HG02981 (cell line): ENCODE data around the gene USP9X.
A peak's percentile ranks its signal among the peaks of the same experiment; 100 is the strongest.
"Not testable (repeated sequence)": the region's sequence is repeated elsewhere in the genome, so short reads cannot be mapped to it uniquely, and the experiment has no call there.

Source experiments
- ATAC-seq: cut with Tn5 transposase; IDR thresholded peaks from one replicate; pipeline ENCODE4 v1.9.1; 2021; ENCODE audit warnings: mild to moderate bottlenecking, moderate library complexity; ENCODE audit not compliant: unreplicated experiment

The USP9X gene

DNA sequence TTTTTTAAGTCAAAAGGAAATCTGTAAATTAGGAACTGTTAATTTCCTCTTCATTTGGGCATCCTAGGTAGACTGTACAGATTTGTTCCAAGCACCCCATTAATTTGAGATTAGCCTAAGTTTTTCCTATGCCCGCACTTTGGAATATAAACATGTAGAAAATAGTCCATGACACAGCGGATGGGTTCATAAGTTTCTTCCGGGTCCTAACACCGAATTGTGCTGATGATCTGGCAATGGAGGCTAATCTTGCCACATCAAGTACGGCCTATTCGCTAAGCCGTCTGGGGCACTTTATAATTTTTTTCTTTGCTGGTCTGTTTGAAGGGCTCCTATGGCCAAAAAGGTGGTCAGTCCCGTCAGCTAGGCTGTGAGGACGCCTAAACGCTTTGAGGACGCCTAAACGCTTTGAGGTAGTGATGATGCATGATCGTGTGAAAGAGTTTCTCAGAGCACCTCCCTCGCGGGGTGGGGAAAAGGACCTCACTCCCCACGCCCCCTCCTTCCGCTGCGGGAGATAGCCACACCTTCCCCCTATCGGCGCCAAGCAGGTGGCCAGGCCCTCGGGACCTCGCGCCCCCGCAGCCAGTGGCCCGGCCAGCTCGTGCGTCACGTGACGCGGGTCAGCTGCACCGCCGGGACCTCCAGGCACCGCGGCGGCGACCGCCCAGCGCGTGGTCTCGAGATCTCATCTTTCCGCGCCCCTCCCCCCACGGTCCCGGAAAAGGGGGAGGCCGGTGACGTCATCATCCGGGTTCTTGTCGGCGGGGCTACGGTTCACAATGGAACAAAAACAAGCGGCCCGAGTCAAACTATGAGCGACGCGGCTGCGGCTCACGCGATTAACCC lies 977 bp upstream of the USP9X start:
- ATAC-seq, result peak; percentile 61

DNA sequence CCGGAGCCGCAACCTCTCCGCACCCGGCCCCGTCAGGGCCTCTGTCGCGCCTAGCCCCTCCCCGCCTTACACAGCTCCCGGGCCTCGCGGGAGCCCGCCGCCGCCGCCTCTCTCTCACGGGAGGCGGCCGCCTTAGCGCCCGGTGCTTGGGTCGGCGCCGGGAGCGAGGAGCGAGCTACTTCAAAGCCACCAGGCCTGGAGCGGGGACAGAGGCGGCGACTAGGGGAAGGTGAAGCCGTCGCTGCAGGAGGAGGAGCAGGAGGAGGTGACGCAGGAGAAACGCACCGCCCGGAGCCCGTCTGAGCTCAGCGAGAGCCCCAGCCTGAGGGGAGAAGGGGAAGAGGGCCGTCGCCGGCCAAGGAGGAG lies 250 bp downstream of the USP9X start:
- peak; percentile 8 for ATAC-seq

DNA sequence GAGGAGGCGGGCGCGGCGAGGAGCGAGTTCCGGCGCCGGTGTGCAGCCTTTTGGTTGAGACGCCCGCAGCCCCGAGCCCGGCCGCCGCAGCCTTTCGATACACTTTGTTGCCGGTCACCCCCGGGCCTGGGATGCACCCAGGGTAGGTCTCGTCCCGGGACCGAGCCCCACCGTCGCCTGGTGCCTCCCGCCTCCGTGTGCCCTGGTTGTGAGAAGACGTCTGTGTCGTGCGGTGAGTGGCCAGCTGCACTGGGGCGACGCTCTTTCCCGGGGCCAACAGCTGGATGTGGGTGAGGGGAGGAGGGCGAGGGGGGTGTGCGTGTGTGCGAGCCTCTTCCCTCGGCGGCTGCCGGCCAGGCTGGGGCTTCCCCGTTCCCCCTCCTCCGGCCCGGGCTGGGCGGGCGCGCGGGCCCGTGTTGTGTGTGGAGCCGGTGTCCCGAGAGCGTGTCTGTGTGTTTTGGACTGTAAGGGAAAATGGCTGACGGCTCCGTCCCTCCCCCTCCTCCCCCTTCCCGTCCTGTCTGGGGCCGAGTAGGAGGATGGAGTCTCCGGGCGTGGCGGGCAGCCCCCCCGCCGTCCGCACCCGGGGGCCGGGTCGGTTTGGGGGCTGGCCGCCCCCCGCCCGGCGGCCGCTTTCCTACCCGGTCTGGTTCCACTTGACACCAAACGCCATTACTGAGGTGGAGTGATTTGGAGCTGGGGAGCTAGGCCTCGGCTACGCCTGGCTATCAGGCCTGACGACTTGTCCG lies 807 bp downstream of the USP9X start:
- ATAC-seq, result peak; percentile 21

DNA sequence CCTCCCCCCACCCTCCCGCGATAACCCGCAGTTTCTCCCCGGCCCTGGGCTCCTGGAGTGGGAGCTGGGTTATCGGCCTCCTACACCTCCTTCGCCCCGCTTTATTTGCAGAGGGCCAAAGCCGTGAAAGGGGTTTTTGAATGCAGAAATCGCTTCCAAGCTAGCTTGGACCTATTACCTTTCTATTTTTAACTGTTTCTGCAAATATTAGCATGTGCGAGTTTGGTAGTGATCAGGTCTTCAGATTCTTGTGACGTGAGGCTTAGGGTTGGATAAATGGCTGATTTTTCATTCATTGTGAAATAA lies 1.3 kb downstream of the USP9X start:
- no peak for ATAC-seq

DNA sequence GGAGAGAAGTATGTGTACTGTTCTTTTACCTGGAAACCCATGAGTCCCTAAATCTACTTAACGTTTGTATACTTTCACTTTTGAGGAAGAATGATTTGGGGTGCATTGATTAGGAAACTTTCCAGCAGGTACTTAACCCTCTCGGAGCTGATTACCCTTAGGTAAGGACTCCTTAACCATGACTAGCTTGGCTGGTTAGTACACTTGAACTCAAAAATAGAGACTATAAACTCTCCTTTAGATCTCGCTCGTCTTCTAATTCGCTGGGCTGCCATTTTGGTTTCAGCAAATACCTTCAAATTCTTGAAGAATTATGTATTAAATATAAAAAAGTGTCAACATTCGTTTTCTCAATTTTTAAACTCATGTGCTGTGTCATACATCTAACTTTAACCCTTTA lies 2.0 kb downstream of the USP9X start:
- ATAC-seq, result no peak

DNA sequence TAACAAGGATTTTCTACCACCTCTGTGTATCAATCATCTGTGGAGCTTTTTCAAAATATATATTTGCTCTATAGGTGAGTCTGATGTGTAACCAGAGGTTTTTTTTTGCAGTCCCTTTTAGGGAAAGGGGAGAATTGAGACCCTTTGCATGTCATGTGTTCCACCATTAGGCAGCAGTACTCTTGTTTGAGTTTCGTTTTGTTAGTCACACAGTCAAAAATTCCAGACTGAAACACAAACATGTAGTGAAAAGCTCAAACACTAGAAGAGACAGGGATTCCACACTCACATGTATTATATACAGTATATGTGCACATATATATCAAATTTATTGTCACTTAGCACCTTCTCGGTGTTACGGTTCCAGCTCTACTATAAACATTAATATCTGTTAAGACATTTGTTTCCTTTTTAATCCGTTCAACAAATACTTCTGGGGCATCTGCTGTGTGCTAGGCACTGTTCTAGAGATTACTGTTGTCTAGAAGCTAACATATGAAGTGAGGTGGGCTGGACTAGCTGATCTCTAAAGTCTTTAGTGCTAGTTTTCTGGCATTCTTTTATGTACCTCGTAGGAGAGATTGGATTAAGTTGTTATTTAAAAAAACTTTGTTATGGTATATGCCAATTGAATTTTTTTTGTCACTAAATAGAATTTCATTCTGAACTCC lies 5.5 kb downstream of the USP9X start:
- no peak for ATAC-seq

DNA sequence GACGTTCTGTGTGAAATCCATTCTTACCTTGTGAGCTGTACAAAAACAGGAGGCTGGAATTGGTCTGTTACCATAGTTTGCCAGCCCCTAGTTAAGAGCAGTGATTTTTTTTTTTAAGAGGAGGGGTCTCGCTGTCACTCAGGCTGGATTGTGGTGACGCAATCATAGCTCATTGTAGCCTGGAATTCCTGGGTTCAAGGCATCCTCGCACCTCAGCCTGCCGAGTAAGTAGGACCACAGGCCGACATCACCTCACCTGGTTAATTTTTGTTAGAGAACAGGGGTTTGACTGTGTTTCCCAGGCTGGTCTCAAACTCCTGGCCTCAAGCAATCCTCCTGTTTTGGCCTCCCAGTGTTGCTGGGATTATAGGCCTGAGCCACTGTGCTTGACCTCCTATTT lies 7.5 kb downstream of the USP9X start:
- no peak for ATAC-seq

DNA sequence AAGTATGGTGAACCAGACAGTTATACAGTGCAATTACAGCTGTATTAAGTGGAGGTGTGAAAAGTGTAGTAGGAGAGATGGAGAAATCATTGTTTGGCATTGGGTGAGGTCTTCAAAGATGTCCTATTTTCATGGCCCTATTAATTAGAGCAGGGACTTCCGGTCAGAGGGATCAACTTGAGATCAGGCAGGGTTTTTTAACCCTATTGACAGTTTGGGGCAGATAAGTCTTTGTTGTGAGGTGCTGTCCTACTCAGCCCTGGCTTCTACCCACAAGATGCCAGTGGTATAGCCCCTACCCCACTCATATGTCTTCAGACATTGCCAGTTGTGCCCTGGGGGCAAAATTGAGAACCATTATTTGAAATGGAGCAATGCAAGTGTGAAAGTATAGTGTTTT lies 9.9 kb downstream of the USP9X start:
- ATAC-seq, result no peak

DNA sequence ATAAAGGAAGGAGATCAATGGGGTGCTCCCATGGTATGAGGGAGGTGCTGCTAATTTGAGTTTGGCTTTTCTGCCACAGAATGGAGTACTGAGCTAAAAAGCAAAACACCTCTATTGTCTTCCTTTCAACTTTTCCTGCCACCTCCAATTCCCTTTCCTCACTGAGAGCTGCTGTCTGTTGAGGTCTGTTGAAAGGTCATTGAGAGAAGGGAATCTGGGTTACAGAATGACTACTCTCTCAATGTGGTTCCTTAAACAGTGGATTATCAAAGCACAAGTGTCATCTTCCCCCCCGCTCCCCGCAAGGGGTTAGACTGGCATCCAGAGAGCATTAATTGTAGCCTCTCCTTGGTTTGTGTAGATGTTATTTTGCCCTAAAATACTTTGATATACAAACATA lies 10.7 kb downstream of the USP9X start:
- no peak for ATAC-seq

DNA sequence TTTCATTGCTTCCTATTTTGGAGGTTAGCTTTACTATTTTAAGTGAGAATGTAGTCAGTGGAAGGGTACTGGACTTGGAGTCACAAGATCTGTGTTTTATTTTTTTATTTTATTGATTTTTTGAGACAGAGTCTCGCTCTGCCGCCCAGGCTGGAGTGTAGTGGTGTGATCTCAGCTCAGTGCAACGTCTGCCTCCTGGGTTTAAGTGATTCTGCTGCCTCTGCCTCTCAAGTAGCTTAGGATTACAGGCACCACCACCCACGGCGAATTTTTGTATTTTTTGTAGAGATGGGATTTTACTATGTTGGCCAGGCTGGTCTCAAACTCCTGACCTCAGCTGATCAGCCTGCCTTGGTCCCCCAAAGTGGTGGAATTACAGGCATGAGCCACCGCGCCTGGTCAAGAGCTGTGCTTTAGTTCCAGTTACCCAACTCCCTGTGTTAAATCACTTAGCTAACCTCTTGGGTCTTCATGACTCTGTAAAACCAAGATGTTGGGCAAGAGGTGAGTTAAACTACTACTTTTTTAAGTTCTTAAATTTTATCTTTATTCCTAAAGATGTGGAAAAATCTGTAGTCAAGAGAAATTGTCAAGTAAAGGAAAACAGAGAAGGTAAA lies 11.2 kb downstream of the USP9X start:
- ATAC-seq, result no peak

DNA sequence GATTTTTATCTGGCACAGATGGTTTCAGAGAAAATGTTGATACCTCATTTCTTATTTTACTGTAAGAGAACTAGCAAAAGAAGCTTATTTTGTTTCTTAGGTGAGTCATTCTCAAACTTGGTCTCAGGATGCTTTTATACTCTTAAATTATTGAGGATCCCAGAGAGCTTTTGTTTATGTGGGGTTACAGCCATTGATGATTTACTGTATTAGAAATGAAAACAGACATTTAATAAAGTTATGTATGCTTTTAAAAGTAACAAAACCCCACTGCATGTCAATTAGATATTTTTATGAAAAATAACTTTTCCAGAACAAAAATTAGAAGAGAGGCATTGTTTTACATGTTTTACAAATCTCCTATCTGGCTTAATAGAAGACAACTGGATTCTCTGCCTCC lies 12.1 kb downstream of the USP9X start:
- no peak for ATAC-seq

DNA sequence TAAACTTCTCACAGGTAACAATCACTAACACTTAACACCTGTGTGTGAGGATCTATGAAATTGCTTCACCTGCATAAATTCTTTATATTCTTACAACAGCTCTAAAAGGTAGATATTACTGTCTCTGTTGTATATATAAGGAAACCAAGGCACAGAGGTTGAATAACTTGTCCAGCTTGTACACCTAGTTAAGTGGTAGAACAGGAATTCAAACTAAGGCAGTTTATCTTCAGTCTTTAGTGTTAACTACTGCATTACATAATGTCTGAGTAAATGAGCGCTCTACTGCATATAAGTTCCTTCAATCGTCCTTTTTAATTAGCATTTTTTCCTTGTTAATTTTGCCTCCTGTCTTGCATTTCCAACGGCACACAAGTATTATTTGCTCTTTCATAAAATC lies 15.0 kb downstream of the USP9X start:
- no peak for ATAC-seq

DNA sequence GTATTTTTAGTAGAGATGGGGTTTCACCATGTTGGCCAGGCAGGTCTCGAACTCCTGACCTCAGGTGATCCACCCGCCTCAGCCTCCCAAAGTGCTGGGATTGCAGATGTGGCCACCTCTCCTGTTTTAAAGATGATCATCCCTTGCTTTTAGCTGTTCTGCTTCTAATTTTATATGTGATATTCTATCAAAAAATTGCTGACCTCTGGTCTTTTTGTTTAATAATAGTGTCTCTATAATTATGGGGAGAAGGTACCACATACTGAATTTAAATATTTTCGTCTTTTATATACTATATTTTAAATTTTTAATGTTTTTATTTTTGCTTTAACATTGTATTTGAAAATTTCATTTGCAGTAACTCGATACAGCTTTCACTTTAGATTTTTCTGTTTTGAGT lies 15.6 kb downstream of the USP9X start:
- ATAC-seq, result no peak

DNA sequence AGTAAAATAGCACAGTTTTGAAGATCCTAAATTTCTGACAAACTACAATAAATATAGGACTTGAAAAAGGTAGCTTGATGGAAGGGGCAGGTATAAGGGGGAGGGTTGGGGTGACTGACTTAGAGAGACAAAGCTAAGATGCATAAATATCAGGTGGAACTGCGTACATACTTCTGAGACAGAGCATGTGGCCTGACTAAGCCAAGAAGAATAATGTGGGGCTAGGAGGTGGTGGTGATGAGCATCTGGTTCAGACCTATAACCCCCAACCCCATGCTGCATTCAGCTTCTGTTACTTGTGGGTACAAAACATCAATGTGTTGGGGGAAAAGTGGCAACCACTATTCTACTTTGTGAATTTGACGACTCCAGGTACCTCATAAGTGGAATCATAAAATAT lies 19.8 kb downstream of the USP9X start:
- no peak for ATAC-seq

DNA sequence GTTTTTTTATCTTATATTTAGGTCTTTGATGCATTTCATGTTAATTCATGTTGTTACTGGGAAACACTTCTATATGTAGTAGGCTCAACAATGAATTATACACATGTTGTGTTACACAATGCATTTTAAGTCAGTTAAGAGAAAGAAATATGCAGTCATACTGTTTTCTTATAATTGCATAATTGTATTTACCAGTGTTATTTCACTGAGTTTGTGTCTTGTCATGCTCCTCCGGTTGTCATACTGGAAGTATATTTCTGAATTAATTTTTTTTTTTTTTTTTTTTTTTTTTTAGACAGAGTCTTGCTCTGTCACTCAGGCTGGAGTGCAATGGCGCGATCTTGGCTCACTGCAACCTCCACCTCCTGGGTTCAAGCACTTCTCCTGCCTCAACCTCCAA lies 21.0 kb downstream of the USP9X start:
- not testable (repeated sequence) for ATAC-seq

DNA sequence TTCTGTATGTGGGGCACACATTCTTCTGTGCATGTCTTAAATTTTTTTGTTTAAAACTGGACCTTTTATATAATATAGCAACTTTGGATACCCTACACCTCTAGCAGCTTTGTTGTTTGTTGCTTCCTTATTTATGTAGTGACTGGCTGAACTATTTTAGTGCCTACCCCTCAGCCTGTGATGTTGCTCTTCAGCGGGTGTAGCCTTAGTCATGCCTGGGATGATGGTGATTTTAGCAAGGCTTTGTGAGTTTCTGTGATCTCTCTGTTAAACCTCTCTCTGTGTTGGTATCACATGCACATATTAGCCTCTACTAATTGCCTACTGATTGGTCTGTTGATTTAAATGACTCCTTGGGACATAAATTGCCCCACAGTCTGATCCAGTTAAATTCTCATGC lies 22.8 kb downstream of the USP9X start:
- ATAC-seq, result no peak

DNA sequence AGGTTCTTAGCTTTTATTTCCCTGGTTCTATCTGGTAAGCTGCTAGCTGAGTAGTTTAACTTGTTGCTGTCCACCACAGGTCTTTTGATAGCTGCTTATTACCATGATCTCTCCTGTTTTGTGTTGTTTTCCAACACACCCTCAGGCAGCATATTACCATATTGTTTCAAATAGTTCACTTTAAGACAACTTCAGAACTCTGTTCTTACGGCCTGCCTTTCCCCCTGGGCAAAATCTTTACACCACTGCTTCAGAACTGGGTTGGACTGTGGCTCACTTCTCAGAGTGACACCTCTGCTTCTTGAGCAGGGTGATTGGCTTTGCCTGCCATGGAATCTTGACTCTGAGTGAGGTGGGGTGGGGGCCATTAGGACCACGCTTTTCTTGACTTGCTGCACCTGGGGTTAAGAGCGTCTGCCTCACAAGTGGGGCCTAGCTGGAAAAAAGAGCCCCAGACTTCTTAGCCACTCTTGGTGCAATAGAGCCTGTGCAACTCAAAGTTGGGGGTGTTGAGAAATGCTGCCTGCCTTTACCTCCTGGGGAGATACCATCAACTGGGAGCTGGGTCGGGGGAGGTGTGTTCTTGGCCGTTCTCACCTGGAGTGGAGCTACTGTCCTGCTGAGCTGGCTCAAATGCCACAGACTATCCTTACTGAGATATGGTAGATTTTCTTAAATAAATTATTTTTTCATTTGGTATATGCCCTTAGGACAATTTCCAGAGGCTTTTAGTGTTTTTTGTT lies 23.4 kb downstream of the USP9X start:
- no peak for ATAC-seq

DNA sequence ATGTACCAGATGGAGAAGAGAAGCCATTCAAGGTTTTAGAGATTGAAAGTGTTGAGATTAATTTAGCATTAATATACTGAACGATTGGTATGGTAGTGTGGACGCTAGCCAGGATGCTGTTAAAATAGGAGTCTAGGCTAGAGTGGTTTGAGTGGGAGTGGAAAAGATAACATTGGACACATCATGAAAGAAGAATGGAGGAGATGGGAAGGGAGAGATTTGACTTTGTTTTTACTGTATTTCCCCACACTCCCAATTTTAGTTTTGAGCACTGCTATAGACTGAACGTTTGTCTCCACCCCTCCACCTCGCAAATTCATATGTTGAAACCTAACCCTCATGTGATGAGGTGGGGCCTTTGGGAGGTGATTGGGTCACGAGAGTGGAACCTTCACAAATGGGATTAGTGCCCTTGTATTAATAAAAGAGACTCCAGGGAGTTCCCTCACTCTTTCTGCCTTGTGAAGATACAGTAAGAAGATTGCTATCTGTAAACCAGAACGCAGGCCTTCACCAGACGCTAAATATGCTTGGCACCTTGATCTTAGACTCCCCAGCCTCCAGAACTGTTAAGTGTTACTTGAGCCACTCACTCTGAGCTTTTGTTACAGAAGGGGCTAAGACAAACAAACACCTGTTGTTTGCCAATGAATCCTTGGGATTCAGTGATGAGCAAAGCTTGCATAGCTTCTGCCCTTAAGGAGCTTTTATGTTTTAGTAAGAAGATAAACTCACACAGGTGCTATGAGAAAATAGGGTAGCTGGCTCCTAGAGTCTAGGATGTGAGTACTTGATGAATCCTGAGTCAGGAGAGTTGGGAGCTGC lies 25.8 kb downstream of the USP9X start:
- no peak for ATAC-seq

DNA sequence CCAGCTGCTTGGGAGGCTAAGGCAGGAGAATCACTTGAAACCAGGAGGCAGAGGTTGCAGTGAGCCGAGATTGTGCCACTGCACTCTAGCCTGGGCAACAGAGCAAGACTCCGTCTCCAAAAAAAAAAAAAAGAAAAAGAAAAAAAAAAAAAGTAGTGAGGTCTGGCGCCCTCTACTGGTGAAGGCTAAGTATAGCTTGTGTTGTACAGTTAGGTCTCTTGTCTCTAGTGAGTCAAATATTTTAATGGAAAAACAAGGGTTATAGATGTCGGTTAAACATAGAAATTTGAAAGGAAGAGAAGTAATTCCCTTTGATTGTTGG lies 29.8 kb downstream of the USP9X start:
- ATAC-seq, result not testable (repeated sequence)

DNA sequence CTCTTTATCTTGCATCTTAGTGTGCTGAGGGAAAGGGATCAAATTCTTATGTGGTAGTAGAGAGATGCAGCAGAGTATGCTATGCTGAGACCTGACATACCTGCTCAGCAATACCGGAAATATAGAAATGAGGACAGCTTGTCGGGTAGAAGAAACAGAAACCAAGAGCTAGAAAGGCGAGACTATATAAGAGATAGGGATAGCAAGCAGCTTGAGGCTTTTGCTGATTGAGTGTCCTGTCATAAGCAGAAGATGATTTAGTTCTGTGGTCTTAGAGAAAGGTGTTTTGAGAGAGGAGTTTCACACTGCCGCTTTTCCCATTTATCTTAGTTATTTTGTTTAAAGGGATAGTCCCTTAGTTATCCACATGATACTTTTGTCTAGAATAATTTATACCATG lies 31.7 kb downstream of the USP9X start:
- peak; percentile 80 for ATAC-seq
